ENCODE data around the gene LRRC7. TPM values are rescaled to one million over a fixed set of nuclear protein-coding genes. Genes with fewer than 3 reads are reported as not detected.

Gene LRRC7
- under 1 TPM in 1 of 2 experiments, not detected in 1; 0.14 TPM for total RNA-seq

- no peak for DNase-seq
- H3K4me3 Mint-ChIP-seq, result peak within 1 kb of the TSS; percentile 67
- peaks cover 8% of the 10 kb centered on the region for H3K4me1 Mint-ChIP-seq
- H3K36me3 Mint-ChIP-seq, result peaks cover 4% of the 10 kb centered on the region
- H3K27me3 Mint-ChIP-seq, result peaks cover 61% of the 10 kb centered on the region
- H3K27ac Mint-ChIP-seq, result no peak within 1 kb of the TSS
- peaks cover 2% of the 10 kb centered on the region for H3K9me3 Mint-ChIP-seq
Measured at GRCh38 chr1:69567652-69568420, at the start of gene LRRC7. TSS of gene LRRC7 (plus strand) at chr1:69567922. CDS start at chr1:69568640, 718 bp downstream.

GRCh38 chr1:69519006-69519405, 48.7 kb upstream of the LRRC7 start:
- no peaks in the 10 kb centered on the region for H3K36me3 Mint-ChIP-seq
- H3K27ac Mint-ChIP-seq, result no peak overlapping the region
- no peaks in the 10 kb centered on the region for H3K9me3 Mint-ChIP-seq
- H3K4me1 Mint-ChIP-seq, result no peaks in the 10 kb centered on the region
- DNase-seq, result no peak
- H3K27me3 Mint-ChIP-seq, result no peaks in the 10 kb centered on the region
- H3K4me3 Mint-ChIP-seq, result no peak overlapping the region

DNA sequence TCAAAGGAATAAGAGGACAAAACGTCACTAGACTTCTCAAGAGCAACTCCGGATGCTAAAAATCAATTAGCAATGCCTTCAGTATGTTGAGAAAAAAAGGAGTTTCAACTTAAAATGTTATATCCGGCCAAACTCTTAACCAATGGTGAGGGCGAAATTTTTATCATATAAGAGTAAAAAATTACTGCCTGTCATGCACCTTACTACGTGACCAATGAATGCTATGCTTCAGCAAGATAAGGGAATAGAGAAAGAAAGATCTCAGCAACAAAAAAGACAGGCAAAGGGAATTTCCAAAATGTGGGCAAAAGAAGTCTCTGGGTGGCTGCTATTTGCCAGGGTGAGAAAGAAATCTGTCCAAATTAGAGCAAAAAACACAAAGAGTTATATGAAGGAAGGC, 47.4 kb upstream of the LRRC7 start:
- H3K4me1 Mint-ChIP-seq, result no peaks in the 10 kb centered on the region
- no peaks in the 10 kb centered on the region for H3K9me3 Mint-ChIP-seq
- no peak for DNase-seq
- H3K27ac Mint-ChIP-seq, result no peak overlapping the region
- H3K4me3 Mint-ChIP-seq, result no peak overlapping the region
- no peaks in the 10 kb centered on the region for H3K36me3 Mint-ChIP-seq
- no peaks in the 10 kb centered on the region for H3K27me3 Mint-ChIP-seq

GRCh38 chr1:69523032-69523431, 44.7 kb upstream of the LRRC7 start:
- Mint-ChIP-seq H3K27me3 (no peaks in the 10 kb centered on the region), H3K27ac (no peak overlapping the region), H3K4me3 (no peak overlapping the region), H3K36me3 (no peaks in the 10 kb centered on the region), H3K4me1 (no peaks in the 10 kb centered on the region), H3K9me3 (no peaks in the 10 kb centered on the region)
- DNase-seq, result no peak

DNA sequence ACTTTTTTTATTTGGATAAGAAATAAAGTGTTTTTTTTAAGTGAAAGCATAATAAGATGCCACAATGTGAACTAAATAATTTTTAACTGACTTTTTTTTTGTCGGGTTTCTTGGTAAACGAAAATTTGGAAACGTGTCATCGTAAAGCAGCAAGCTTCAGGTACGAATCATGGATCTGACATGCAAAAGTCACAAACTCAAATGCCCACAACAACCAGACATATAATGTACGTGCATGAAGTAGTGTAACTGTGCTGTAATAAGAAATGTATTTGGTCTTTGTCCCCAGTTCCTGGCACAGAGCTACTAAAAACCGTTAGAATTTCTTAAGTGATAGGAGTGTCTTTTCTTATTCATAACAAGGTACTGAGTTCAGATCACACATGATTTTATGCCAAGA, 44.3 kb upstream of the LRRC7 start:
- Mint-ChIP-seq H3K4me1 (no peaks in the 10 kb centered on the region), H3K27me3 (no peaks in the 10 kb centered on the region), H3K4me3 (no peak overlapping the region), H3K27ac (no peak overlapping the region), H3K9me3 (no peaks in the 10 kb centered on the region), H3K36me3 (no peaks in the 10 kb centered on the region)
- DNase-seq, result no peak

- no peaks in the 10 kb centered on the region for H3K4me1 Mint-ChIP-seq
- no peaks in the 10 kb centered on the region for H3K27me3 Mint-ChIP-seq
- no peak overlapping the region for H3K27ac Mint-ChIP-seq
- no peaks in the 10 kb centered on the region for H3K36me3 Mint-ChIP-seq
- H3K4me3 Mint-ChIP-seq, result no peak overlapping the region
- H3K9me3 Mint-ChIP-seq, result no peaks in the 10 kb centered on the region
- no peak for DNase-seq
Measured at GRCh38 chr1:69524015-69524414, 43.7 kb upstream of the LRRC7 start.

DNA sequence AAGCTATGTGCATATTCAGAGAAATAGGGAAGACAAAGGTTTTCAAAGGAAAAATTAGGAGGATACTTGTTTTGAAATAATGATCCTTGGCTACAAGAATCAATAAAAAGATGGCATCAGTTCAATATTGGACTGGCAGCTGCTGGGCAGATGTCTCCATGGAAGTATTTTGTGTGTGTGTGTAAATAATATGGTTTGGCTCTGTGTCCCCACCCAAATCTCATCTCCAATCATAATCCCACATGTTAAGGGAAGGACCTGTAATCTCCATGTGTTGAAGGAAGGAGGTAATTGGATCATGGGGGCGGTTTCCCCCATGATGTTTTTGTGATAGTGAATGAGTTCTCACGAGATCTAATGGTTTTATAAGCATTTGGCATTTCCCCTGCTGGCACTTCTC, 40.4 kb upstream of the LRRC7 start:
- no peaks in the 10 kb centered on the region for H3K4me1 Mint-ChIP-seq

DNA sequence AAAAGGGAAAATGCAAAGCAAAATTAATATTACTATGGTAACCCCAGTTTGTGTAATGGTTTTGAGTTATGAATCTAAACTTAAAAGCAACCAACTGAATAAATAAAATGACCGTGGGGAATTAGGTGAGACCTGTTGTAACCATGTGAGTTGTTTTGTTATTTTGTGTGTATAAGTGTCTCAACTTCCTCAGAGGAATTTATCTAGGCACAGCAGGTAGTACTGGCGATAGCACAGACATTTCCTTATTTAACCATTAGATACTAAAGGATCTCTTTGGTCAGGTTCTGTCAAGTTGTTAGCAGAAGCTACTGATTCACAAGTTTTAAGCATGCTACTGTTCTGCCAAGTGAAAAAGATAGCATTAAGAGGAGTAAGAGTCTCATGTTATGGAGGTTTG, 39.3 kb upstream of the LRRC7 start:
- no peaks in the 10 kb centered on the region for H3K4me1 Mint-ChIP-seq
- H3K27ac Mint-ChIP-seq, result no peak overlapping the region
- no peak for DNase-seq
- no peaks in the 10 kb centered on the region for H3K27me3 Mint-ChIP-seq
- H3K9me3 Mint-ChIP-seq, result peaks cover 2% of the 10 kb centered on the region
- no peak overlapping the region for H3K4me3 Mint-ChIP-seq
- no peaks in the 10 kb centered on the region for H3K36me3 Mint-ChIP-seq

More for the DNA sequence above, 40.4 kb upstream of the LRRC7 start:
- no peaks in the 10 kb centered on the region for H3K36me3 Mint-ChIP-seq
- no peak overlapping the region for H3K27ac Mint-ChIP-seq
- no peaks in the 10 kb centered on the region for H3K9me3 Mint-ChIP-seq
- DNase-seq, result no peak
- H3K27me3 Mint-ChIP-seq, result no peaks in the 10 kb centered on the region
- no peak overlapping the region for H3K4me3 Mint-ChIP-seq

- Mint-ChIP-seq H3K4me3 (no peak overlapping the region), H3K9me3 (peaks cover 2% of the 10 kb centered on the region), H3K36me3 (no peaks in the 10 kb centered on the region), H3K27ac (no peak overlapping the region), H3K4me1 (no peaks in the 10 kb centered on the region), H3K27me3 (no peaks in the 10 kb centered on the region)
- DNase-seq, result no peak
Measured at GRCh38 chr1:69533343-69533742, 34.4 kb upstream of the LRRC7 start.

DNA sequence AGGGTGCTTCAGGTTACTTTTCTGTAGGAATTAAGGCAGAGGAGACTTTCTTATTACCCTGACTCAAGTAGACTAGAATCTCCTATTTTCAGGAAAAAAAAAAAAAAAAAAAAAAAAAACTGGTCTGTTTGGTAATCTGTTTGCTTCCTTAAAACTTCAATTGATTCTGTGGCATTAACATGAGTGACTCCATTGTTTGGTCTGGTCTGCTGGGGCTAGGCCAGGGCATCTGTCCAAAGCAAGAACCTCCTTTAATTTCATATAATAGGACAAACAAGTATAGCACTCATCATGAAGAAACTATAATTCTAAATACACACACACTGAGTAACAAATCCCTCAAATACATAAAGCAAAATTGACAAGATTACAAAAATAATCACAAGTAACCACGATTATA, 32.9 kb upstream of the LRRC7 start:
- H3K27me3 Mint-ChIP-seq, result no peaks in the 10 kb centered on the region
- H3K9me3 Mint-ChIP-seq, result peaks cover 2% of the 10 kb centered on the region
- no peak overlapping the region for H3K27ac Mint-ChIP-seq
- DNase-seq, result no peak
- no peaks in the 10 kb centered on the region for H3K4me1 Mint-ChIP-seq
- no peak overlapping the region for H3K4me3 Mint-ChIP-seq
- H3K36me3 Mint-ChIP-seq, result no peaks in the 10 kb centered on the region

GRCh38 chr1:69535490-69535889, 32.2 kb upstream of the LRRC7 start:
- no peaks in the 10 kb centered on the region for H3K4me1 Mint-ChIP-seq
- no peak for DNase-seq
- H3K27me3 Mint-ChIP-seq, result no peaks in the 10 kb centered on the region
- H3K36me3 Mint-ChIP-seq, result no peaks in the 10 kb centered on the region
- no peak overlapping the region for H3K4me3 Mint-ChIP-seq
- peaks cover 2% of the 10 kb centered on the region for H3K9me3 Mint-ChIP-seq
- no peak overlapping the region for H3K27ac Mint-ChIP-seq

DNA sequence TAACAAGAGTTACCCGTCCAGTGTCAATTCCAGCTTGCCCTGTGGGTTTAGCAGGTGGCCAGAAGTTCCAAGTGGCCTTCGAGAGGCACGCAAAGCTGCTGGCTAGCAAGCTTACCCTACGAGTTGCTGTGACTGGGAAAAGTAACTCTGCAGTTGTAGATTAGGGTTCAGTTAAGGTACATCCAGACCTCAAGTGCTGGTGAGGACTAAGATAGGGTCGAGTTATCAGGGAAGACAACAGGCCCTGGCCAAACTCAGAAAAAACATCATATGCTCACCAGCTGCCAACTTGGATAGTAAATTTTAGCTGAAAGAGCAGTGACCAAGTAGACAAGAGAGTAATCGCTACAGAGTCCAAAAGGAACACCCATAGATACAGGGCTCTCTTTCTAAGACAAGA, 27.7 kb upstream of the LRRC7 start:
- H3K27me3 Mint-ChIP-seq, result no peaks in the 10 kb centered on the region
- DNase-seq, result no peak
- no peak overlapping the region for H3K27ac Mint-ChIP-seq
- H3K9me3 Mint-ChIP-seq, result no peaks in the 10 kb centered on the region
- H3K4me3 Mint-ChIP-seq, result no peak overlapping the region
- H3K4me1 Mint-ChIP-seq, result no peaks in the 10 kb centered on the region
- H3K36me3 Mint-ChIP-seq, result no peaks in the 10 kb centered on the region

GRCh38 chr1:69551476-69552324, 16.0 kb upstream of the LRRC7 start:
- H3K4me3 Mint-ChIP-seq, result no peak overlapping the region
- H3K36me3 Mint-ChIP-seq, result no peaks in the 10 kb centered on the region
- no peak overlapping the region for H3K27ac Mint-ChIP-seq
- no peaks in the 10 kb centered on the region for H3K4me1 Mint-ChIP-seq
- no peaks in the 10 kb centered on the region for H3K9me3 Mint-ChIP-seq
- H3K27me3 Mint-ChIP-seq, result no peaks in the 10 kb centered on the region
- no peak for DNase-seq

GRCh38 chr1:69553726-69554125, 14.0 kb upstream of the LRRC7 start:
- no peak for DNase-seq
- Mint-ChIP-seq H3K4me3 (no peak overlapping the region), H3K4me1 (no peaks in the 10 kb centered on the region), H3K36me3 (no peaks in the 10 kb centered on the region), H3K9me3 (no peaks in the 10 kb centered on the region), H3K27me3 (no peaks in the 10 kb centered on the region), H3K27ac (no peak overlapping the region)

- H3K27me3 Mint-ChIP-seq, result peaks cover 61% of the 10 kb centered on the region
- H3K27ac Mint-ChIP-seq, result no peak overlapping the region
- no peak for DNase-seq
- H3K4me3 Mint-ChIP-seq, result peak overlapping the region; percentile 67
- H3K9me3 Mint-ChIP-seq, result peaks cover 2% of the 10 kb centered on the region
- H3K4me1 Mint-ChIP-seq, result peaks cover 8% of the 10 kb centered on the region
- peaks cover 4% of the 10 kb centered on the region for H3K36me3 Mint-ChIP-seq
Measured at GRCh38 chr1:69568421-69569174, 876 bp downstream of the LRRC7 start.

Measured in activated naive CD8-positive, alpha-beta T cell treated with anti-CD3 and anti-CD28 coated beads for 36 hours (primary cell).